ENCODE measurements around the gene RALGAPA2. TPM values are rescaled to one million over a fixed set of nuclear protein-coding genes. Genes with fewer than 3 reads are reported as not detected.

The RALGAPA2 gene
- polyA plus RNA-seq, 1 donor from 2014 or later: 21.8 TPM

- H3K27ac ChIP-seq (ENCODE audit: low read length): no peak overlapping the region
- no peaks in the 10 kb centered on the region for H3K9me3 ChIP-seq (ENCODE audit: low read length)
- no peak for TF ChIP-seq SMC3 (conservative IDR thresholded peaks at IDR 0.05; ENCODE audit: poor library complexity)
- TF ChIP-seq RAD21 (conservative IDR thresholded peaks at IDR 0.05): no peak
- TF ChIP-seq CTCF (IDR thresholded peaks at IDR 0.05; ENCODE audit: poor library complexity, severe bottlenecking): no peak
- no peak for TF ChIP-seq REST (IDR thresholded peaks at IDR 0.05; ENCODE audit: borderline replicate concordance)
- no peak for TF ChIP-seq EP300 (conservative IDR thresholded peaks at IDR 0.05; ENCODE audit: poor library complexity, severe bottlenecking)
- TF ChIP-seq EZH2 (IDR thresholded peaks at IDR 0.05; ENCODE audit: borderline replicate concordance, insufficient read depth, low read length, poor library complexity, severe bottlenecking): no peak
- no peak for TF ChIP-seq MXI1 (conservative IDR thresholded peaks at IDR 0.05; ENCODE audit: poor library complexity, severe bottlenecking)
- no peak for TF ChIP-seq TAF1 (IDR thresholded peaks at IDR 0.05; ENCODE audit: low read depth)
- no peak for TF ChIP-seq POLR2AphosphoS5 (IDR thresholded peaks at IDR 0.05)
- no peak overlapping the region for H3K9ac ChIP-seq (ENCODE audit: low read length)
- H3K79me2 ChIP-seq (replicated peaks; ENCODE audit: insufficient read depth, low read length): peaks cover 17% of the 10 kb centered on the region
- no peaks in the 10 kb centered on the region for H3F3A ChIP-seq (ENCODE audit: insufficient read depth, low read length, poor library complexity, severe bottlenecking)
- H3K27me3 ChIP-seq (ENCODE audit: insufficient read depth, low read depth, low read length): no peaks in the 10 kb centered on the region
- H3K4me3 ChIP-seq (ENCODE audit: low read length): no peak overlapping the region
- H3K9me2 ChIP-seq (ENCODE audit: insufficient read depth, low read length): no peaks in the 10 kb centered on the region
- no peak overlapping the region for H2AFZ ChIP-seq (ENCODE audit: low read depth, low read length)
- no peak overlapping the region for H3K4me2 ChIP-seq (ENCODE audit: low read length)
- H4K20me1 ChIP-seq (ENCODE audit: insufficient read depth): no peaks in the 10 kb centered on the region
- no peaks in the 10 kb centered on the region for H3K36me3 ChIP-seq (ENCODE audit: insufficient read depth, low read length)
These were observed 21.6 kb downstream of the RALGAPA2 start for GRCh38 chr20:20690676-20691476.

GRCh38 chr20:20687319-20687718, 25.1 kb downstream of the RALGAPA2 start:
- Histone ChIP-seq H3F3A (ENCODE audit: insufficient read depth, low read length, poor library complexity, severe bottlenecking) (no peaks in the 10 kb centered on the region), H3K4me2 (ENCODE audit: low read length) (no peak overlapping the region), H3K4me3 (ENCODE audit: low read length) (peak overlapping the region; percentile 26), H2AFZ (ENCODE audit: low read depth, low read length) (no peak overlapping the region), H3K36me3 (ENCODE audit: insufficient read depth, low read length) (no peaks in the 10 kb centered on the region), H3K27me3 (ENCODE audit: insufficient read depth, low read depth, low read length) (no peaks in the 10 kb centered on the region), H3K27ac (ENCODE audit: low read length) (peak overlapping the region; percentile 9), H3K9me3 (ENCODE audit: low read length) (no peaks in the 10 kb centered on the region), H3K9ac (ENCODE audit: low read length) (no peak overlapping the region), H3K79me2 (replicated peaks; ENCODE audit: insufficient read depth, low read length) (peaks cover 14% of the 10 kb centered on the region), H3K9me2 (ENCODE audit: insufficient read depth, low read length) (no peaks in the 10 kb centered on the region), H4K20me1 (ENCODE audit: insufficient read depth) (no peaks in the 10 kb centered on the region)
- TF ChIP-seq POLR2AphosphoS5 (IDR thresholded peaks at IDR 0.05) (no peak), TAF1 (IDR thresholded peaks at IDR 0.05; ENCODE audit: low read depth) (no peak), REST (IDR thresholded peaks at IDR 0.05; ENCODE audit: borderline replicate concordance) (no peak), EP300 (conservative IDR thresholded peaks at IDR 0.05; ENCODE audit: poor library complexity, severe bottlenecking) (no peak), SMC3 (conservative IDR thresholded peaks at IDR 0.05; ENCODE audit: poor library complexity) (no peak), CTCF (IDR thresholded peaks at IDR 0.05; ENCODE audit: poor library complexity, severe bottlenecking) (no peak), MXI1 (conservative IDR thresholded peaks at IDR 0.05; ENCODE audit: poor library complexity, severe bottlenecking) (no peak), EZH2 (IDR thresholded peaks at IDR 0.05; ENCODE audit: borderline replicate concordance, insufficient read depth, low read length, poor library complexity, severe bottlenecking) (no peak), RAD21 (conservative IDR thresholded peaks at IDR 0.05) (no peak)

Data from neural cell (in vitro differentiated cells).